Choroid plexus epithelial cell (primary cell): ENCODE measurements around the gene RBL2.

Experiments
- DNase-seq: peaks from one replicate; pipeline ENCODE4 v3.0.0-alpha.2; 2010; ENCODE audit warnings: low read depth
- H3K4me3 ChIP-seq: 2 replicates; pipeline ENCODE4 v1.5.1; 2011; ENCODE audit warnings: low read depth, mild to moderate bottlenecking, control low read depth, low read length, moderate library complexity
- CTCF ChIP-seq: conservative IDR thresholded peaks from 2 replicates; pipeline ENCODE4 v1.5.1; 2011; ENCODE audit warnings: low read depth, mild to moderate bottlenecking, control low read depth, inconsistent platforms, low read length, moderate library complexity

Gene RBL2

GRCh38 chr16:53504665-53505064 is 70.4 kb downstream of the RBL2 start:
- DNase-seq, result peak; percentile 36
- no peak overlapping the region for H3K4me3 ChIP-seq
- TF ChIP-seq CTCF, result no peak

- DNase-seq, result no peak
- no peak for TF ChIP-seq CTCF
- H3K4me3 ChIP-seq, result no peak overlapping the region
Observed at GRCh38 chr16:53506254-53506653, 72.0 kb downstream of the RBL2 start.

DNA sequence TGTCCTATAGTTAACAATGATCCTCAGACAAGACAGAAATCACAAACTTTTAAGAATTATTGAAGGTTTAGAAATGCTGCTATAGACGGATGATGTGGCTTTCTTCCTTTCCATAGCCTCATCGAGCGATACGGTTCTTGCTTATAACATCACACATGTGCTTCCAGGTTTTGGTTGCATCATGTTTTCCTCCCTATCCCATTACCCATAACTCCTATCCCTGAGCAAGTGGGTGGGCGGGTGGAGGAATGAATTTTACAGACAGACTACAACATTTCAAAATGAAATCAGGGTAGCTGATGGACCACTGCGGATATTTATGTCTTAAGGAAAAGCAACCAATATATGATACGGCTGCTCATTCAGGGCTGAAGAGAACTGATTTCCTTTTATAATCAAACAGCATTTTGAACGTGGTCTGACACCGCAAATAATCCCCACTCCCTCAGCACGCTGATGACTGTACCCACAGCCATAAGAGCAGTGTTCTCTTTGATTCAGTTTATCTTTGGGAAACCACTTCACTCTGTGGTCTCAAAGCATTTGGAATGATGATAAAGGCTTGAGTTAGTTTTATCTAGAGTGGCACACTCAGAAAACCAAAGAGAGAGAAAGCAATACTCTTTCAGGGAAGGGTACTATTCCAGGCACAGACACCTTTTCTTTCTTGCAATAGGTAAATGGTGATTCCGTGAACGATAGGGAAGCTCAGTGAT is 73.4 kb downstream of the RBL2 start:
- DNase-seq, result no peak
- TF ChIP-seq CTCF, result no peak

DNA sequence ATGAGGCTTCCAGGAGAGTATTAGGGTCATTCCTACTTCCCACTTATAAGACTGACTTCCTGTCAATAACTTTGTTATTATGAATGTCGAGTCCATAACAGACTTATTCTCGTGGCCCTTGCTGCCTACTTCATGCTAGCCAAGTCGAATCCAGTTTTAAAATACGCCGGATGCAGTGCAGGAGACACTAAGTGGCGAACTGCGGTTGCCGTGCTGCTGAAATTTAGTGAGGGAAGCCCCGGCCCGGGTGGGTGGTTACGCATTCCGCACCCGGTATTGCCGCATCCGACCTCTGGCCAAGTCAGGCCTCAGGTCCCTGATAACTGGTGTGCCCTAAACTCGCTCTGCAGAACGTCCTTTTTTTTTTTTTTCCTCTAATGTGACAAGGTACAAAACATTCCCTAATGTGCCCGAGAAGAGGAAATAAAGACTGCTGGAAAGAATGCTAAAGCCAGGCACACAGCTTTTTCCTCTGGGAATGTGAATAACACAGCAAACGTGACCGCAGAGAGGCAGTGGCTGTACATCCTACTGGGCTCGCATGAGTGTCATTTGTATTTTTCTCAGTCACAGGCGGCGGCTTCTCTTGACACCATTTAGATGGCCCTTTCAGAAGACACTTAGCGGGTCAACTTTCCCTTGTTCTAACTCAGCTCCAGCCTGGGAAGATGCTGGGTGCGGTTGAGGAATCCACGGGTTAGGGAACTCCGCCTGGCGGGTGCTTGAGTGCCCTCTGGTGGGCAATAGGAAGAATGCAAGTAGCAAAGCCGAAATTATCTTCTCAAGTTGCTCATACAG is 75.8 kb downstream of the RBL2 start:
- TF ChIP-seq CTCF, result peak; percentile 92
- DNase-seq, result peak; percentile 78
- no peak overlapping the region for H3K4me3 ChIP-seq

More for the DNA sequence above, 73.4 kb downstream of the RBL2 start:
- no peak overlapping the region for H3K4me3 ChIP-seq

- DNase-seq, result no peak
- no peak for TF ChIP-seq CTCF
- no peak overlapping the region for H3K4me3 ChIP-seq
Observed at GRCh38 chr16:53510704-53511070, 76.4 kb downstream of the RBL2 start.

GRCh38 chr16:53511084-53511402 is 76.8 kb downstream of the RBL2 start:
- no peak overlapping the region for H3K4me3 ChIP-seq
- TF ChIP-seq CTCF, result no peak
- DNase-seq, result no peak
